Stimulated activated CD8-positive, alpha-beta memory T cell treated with anti-CD3 and anti-CD28 coated beads, Interleukin-7, amount 100 ng/mL, for 4 hours (primary cell): Measurements from ENCODE around the gene ARPIN.
"Not testable (repeated sequence)": the region's sequence is repeated elsewhere in the genome, so short reads cannot be mapped to it uniquely, and the experiment has no call there.

Experiments
- DNase-seq, 2 donors: peaks; one replicate each; pipeline ENCODE4 v3.0.0-alpha.2; 2020; ENCODE audit warnings: low read depth in 2 of 2

Gene ARPIN

DNA sequence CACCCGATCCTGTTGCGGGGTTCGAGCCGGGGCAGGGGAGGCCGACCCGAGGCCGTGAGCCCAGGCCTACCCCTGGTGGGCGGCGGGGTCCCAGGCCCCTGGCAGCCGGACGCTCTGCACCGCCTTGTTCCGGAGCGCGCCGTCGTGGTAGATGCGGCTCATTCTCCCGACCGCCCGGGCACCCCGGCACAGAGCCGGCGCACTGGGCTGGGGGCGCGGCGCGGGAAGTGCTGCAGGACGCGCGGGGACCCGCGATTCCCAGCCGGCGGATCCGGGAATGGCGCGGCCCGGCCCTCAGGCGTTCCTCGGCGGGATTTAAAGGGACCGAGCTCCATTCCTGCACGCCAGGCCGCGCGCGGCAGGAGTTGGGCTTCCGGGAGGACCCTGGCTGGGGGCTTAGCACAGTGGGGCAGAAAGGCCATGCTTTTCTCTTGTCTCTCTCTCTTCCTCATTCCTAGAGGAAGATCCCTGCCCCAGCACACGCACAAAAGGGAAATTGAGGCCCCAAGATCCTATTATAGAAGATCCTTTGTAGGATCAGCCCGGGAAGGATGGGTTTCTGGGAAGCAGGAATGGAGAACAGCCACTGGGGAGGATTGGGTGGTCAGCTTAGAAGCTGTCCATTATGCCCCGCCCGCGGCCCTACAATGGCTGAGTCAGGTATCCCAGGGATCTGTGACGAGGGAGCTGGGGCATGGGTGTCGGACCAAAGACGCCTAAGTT, at the start of gene ARPIN:
ARPIN (minus strand) TSS at position 279 of the 723 bp plus-strand sequence; CDS start at position 162, 117 bp downstream.
- DNase-seq, result no peak

DNA sequence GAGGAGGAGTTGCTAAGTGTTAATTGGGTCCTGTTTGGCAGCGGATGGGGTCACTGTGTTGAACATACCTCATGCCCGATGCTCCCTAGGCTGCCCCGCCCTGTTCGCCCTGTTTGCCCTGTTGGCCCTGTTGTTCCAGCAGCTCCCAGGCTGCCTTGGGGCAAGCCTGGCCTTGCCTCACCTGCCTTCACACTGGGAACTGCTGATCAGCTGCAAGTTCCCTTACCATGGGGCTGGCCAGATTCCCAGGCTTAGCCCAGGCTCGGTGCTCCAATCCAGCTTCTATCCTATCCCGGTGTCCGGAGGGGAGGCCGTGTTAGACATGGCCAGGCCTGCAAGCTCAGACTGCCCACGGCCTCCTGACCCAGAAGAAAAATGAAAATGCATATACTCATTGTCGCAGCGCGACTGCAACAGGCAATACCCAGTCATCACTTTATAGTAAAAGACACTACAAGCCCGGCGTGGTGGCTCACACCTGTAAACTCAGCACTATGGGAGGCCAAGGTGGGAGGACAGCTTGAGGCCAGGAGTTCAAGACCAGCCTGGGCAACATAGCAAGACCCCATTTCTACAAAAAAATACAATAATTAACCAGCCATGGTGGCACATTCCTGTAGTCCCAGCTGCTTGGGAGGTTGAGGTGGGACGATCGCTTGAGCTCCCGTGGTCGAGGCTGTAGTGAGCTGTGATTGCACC, 45.5 kb upstream of the ARPIN start:
- no peak for DNase-seq

- DNase-seq, result not testable (repeated sequence)
These were observed 42.8 kb upstream of the ARPIN start for GRCh38 chr15:89955449-89955998.

DNA sequence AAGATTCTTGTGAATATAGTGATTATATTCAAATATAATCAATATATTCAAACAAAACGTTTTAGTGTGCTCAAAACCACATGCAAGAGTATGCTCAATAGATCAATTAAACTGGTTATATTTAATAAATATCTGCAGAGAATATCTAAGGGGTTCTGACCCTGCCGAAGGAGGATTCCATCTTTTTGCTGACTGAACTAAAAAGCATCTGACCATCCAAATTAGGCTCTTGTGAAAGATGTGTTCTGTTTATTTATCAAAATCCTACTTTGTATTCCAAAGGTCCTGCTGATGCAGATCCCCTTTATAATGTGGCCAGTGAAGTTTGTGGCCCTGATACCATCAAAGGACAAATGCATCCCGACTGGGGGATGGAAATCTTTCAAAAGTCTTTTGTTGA, 41.8 kb upstream of the ARPIN start:
- no peak for DNase-seq

GRCh38 chr15:89948796-89949195, 36.0 kb upstream of the ARPIN start:
- no peak for DNase-seq

DNA sequence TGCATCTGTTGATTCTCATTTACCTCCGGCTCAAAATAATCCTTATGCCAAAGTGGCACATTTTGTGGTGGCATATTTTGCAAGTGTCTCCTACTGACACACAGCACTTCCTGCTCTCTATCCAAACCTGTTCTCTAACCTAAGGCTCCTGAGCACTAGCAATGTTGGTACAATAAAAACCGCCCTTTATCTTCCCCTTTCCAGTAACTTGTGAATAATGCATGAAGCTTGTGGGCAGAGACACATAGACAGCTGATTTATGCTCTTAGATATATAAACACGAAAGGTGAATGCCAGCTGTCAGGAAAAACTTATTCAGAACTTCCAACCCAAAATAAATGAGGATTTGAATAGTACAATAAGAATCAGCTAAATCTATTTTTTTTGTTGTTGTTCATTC, 34.6 kb upstream of the ARPIN start:
- DNase-seq, result no peak

DNA sequence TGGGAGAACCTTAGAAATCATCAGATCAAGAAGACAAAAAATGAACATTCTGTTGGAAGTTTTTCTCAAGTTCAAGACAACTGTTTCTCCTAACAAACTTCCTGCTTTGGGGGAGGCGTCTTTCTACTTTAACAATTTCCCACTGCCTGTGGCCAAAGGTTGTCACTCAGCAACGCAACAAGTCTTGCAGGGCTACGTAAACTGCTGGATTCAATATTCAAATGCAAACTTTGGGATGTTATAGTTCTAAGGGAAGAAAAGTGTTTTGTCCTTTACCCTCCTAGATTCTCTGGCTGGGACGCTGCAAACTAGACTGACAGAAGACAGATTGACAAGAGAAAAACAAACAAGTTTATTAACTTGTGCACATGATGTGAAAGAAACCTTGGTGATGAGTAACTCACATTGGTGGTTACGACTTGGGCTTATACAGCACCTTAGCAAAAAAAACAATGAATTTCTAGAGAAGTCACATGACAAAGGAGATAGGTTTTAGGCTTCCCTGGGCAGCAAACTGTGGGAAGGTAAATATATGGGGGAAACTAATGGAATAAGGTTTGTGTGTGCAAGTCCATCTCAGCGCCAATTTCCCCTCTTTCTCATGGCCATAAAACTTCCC, 34.0 kb upstream of the ARPIN start:
- no peak for DNase-seq

- DNase-seq, result not testable (repeated sequence)
These were observed 31.0 kb upstream of the ARPIN start for GRCh38 chr15:89943721-89944120.

- DNase-seq, result no peak
These were observed 27.2 kb upstream of the ARPIN start for GRCh38 chr15:89939910-89940309.

DNA sequence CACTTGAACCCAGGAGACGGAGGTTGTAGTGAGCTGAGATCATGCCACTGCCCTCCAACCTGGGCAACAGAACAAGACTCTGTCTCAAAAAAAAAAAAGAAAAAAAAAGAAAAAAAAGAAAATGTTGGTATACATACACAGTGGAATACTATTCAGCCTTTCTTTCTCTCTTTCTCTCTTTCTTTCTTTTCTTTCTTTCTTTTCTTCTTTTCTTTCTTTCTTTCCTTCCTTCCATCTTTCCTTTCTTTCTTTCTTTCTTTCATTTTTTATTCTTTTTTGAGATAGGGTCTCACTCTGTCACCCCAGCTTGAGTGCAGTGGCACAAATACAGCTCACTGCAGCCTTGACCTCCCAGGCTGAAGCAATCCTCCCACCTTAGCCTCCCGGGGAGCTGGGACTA, 26.6 kb upstream of the ARPIN start:
- not testable (repeated sequence) for DNase-seq

- no peak for DNase-seq
These were observed 24.9 kb upstream of the ARPIN start for GRCh38 chr15:89937365-89938350.

DNA sequence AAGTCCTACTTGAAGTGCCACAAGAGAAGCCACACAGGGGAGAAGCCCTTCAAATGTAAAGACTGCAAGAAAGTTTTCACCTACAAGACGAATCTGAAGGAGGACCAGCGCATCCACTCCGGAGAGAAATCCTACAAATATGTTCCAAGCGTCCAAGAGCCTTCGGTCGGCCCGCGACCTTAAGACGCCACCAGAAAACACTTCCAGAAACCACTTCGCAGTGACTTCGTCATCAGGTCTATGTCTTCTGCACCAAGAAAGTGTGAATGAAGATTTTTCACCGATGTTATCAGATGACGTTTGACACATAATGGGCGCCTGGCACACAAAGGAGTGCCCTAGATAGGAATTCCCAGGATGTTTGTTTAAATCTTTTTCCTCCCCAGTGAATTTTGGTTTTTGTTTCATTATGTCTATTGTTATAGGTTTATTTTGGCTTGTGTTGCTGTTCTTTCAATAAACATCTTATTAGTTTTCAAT, 24.1 kb upstream of the ARPIN start:
- no peak for DNase-seq

DNA sequence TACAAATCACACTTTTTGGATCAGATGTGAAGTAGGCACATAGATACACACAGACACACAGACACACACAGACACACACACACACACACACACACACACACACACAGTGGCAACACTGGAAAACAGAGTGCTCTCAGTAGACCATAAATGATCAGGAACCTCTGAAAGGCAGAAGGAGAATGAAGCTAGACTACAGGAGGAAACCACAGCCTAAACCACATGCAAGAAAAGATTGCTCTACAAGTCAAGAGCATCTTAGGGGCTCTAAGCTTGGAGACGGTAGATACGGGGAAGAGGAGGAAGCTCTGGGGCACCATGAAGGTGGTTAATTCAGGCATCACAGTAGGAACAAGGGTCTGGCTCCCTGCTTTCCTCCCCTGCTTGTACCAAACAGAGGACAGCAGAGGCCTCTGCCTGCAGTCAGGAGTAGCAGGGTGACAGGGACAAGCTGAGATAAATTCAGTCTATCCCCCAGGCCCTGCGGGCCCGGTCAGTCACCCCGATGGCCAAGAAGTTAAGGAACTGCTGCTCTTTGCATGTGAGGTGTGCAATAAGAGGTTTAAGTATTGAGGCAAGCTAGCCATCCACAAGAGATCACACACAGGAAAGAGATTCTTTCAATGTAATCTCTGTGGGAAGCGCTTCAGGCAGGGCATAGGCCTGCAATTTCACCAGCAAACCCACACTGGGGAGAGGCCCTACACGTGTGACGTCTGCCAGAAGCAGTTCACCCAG, 23.5 kb upstream of the ARPIN start:
- DNase-seq, result peak; percentile 9 to 12

DNA sequence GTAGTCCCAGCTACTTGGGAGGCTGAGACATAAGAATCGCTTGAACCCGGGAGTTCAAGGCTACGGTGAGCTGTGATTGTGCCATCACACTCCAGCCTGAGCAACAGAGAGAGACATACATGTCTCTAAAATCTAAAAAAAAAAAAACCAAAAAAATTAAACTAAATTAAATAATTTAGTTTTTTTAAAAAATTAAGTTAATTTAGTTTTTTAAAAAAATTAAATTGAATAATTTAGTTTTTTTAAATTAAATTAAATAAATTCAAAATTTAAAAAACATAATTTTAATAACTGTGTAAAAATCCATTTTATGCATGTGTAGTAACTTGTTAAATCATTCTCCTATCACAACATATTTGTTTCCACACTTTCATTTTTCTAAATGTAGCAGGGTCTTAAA, 20.1 kb upstream of the ARPIN start:
- DNase-seq, result no peak

DNA sequence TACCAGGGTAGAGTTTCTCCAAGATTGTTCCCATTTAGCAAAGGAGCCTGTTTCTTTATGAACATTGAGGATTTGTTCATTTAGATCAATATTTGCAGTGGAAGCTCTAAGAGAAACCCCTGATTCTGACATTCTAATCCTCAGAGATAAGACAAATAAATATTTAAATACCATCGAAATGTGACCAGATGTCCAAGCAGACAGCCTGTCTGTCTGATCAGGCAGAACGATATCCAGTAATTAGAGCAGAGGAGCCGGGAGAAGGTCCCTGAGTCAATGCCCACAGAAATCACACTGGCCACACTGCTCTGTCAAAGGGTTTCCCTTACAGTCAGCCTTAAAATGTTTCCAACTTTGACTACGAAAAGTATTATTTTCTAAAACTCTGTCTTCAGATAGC, 15.7 kb upstream of the ARPIN start:
- DNase-seq, result no peak

GRCh38 chr15:89926158-89926557, 13.4 kb upstream of the ARPIN start:
- no peak for DNase-seq

- no peak for DNase-seq
These were observed 4.8 kb upstream of the ARPIN start for GRCh38 chr15:89917442-89918101.

DNA sequence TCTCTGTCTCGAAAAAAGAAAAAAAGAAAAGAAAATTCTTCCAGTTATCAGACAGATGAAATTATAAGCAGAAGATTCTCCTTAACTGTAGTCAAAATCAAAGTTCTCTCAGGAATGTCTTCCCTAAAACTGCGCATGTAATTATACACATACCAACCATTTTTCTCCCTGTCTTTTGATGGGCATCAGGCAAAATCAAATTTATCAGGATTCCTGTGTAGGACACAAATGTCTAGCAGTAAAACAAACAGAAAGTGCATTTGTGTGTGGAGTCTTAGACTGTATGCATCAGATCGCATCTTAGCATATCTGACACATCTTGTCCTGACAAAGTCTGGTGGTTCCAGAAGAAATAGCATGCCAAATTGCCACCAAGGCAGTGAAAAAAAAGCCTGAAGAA, 3.9 kb upstream of the ARPIN start:
- no peak for DNase-seq

DNA sequence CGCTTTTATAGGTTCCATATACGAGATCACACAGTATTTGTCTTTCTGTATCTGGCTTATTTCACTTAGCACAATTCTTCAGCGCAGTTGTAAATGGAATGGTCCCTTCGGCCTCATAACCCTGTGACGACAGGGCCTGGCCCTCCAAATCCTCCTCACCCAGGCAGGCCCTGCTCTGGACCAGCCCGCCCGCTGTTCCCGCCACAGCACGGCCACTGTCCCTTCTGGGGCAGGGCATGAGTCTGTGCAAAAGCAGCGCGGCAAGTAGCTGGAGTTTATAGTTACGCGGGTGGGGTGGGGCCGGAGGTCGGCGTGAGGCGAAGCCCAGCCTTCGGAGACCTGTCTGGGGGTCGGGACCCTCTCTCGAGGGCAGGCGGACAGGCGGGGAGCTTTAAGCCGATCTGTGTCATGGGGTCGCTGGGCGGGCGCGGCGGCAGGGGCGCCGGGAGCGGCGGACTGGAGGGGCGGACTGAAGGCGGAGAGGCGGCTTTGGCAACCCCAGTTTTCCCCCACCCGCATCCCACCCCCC, 543 bp downstream of the ARPIN start:
- DNase-seq, result no peak
